Neural progenitor cell (in vitro differentiated cells): ENCODE measurements around the gene PAX7.

Source experiments
- CTCF ChIP-seq: fragments of 200-600 bp; sonication (generic); IDR thresholded peaks from 2 replicates; pipeline ENCODE4 v1.5.1; 2017; ENCODE audit warnings: antibody characterized with exemption, mild to moderate bottlenecking
- EZH2 ChIP-seq: fragments of 200-600 bp; sonication (generic); IDR thresholded peaks from 2 replicates; pipeline ENCODE4 v1.6.1; 2017; ENCODE audit warnings: antibody characterized with exemption, mild to moderate bottlenecking, moderate library complexity
- EZH2phosphoT487 ChIP-seq: fragments of 200-600 bp; sonication (generic); IDR thresholded peaks from 2 replicates; pipeline ENCODE4 v1.6.1; 2017; ENCODE audit warnings: antibody characterized with exemption

- TF ChIP-seq CTCF (no peak), EZH2 (no peak), EZH2phosphoT487 (peak; percentile 22)
These were observed 153.2 kb downstream of the PAX7 start for GRCh38 chr1:18783705-18784481.
